Right lobe of liver (tissue), 6 donors: Measurements from ENCODE around the gene UBA5. TPM values are rescaled to one million over a fixed set of nuclear protein-coding genes. Genes with fewer than 3 reads are reported as not detected.

Source experiments
- ATAC-seq, 4 donors: fragments of 200-7000 bp; cut with Tn5 transposase; one replicate each; pipeline ENCODE4 v1.9.1; 2020; ENCODE audit warnings: mild to moderate bottlenecking in 4 of 4, moderate library complexity in 4 of 4
- DNase-seq, 3 donors: peaks; one replicate each; pipeline ENCODE4 v3.0.0-alpha.2; 2020
- H3K27ac ChIP-seq, 3 donors: fragments of 200-600 bp; one replicate each; pipeline ENCODE4 v1.8.0; 2022
- H3K27me3 ChIP-seq, 2 donors: fragments of 200-600 bp; one replicate each; pipeline ENCODE4 v1.8.0; 2022
- H3K36me3 ChIP-seq, 4 donors: fragments of 200-600 bp; sonication (generic) in 1 of 4; one replicate each; pipeline versions ENCODE4 v1.5.1 to v1.8.0; 2017 to 2022; ENCODE audit warnings: control low read depth in 1 of 4
- H3K4me1 ChIP-seq, 4 donors: fragments of 200-600 bp; sonication (generic) in 1 of 4; one replicate each; pipeline versions ENCODE4 v1.5.1 to v1.8.0; 2017 to 2022; ENCODE audit warnings: control low read depth in 1 of 4
- H3K4me3 ChIP-seq, 3 donors: fragments of 200-600 bp; one replicate each; pipeline ENCODE4 v1.8.0; 2022
- H3K9me3 ChIP-seq, 4 donors: fragments of 200-600 bp; sonication (generic) in 1 of 4; one replicate each; pipeline versions ENCODE4 v1.5.1 to v1.8.0; 2017 to 2022; ENCODE audit warnings: control low read depth in 1 of 4
- POLR2A ChIP-seq: fragments of 450-650 bp; IDR thresholded peaks from one replicate; pipeline ENCODE4 v1.6.1; 2017; ENCODE audit warnings: antibody characterized with exemption, mild to moderate bottlenecking
- WGBS: methylation state at CpG from one replicate; pipeline ENCODE4 v1.1.6; 2018; ENCODE audit warnings: low coverage, low lambda C conversion rate; ENCODE audit not compliant: insufficient coverage; ENCODE audit errors: missing lambda C conversion rate; 5-methylcytosine and 5-hydroxymethylcytosine counted together
- intact Hi-C, 2 donors: fragments of 100-400 bp; cut with DNase I; formaldehyde crosslinking; loops; one replicate each; pipeline versions ENCODE4 v1.11.2 to v1.14.1; 2022
- total RNA-seq, 6 experiments: library from RNA; depleted of rRNA in 2 of 6; stranded (reverse); fragments of >200 nt in 2 of 6; fragmentation: NEBNext Ultra II Directional in 3 of 6; extraction: Animal tissue kit (Norgen Biotek cat#: 25700) in 3 of 6; gene quantifications; one replicate each; pipeline versions ENCODE4 v1.1.0 to v1.2.4, GENCODE V29; 2016 to 2023
- TF ChIP-seq, protein P1 (sequence below), 4 donors: fragments of 200-600 bp in 3 of 4; fragments of 450-650 bp in 1 of 4; IDR thresholded peaks; one replicate each; pipeline versions ENCODE4 v1.5.1 to v1.8.0; 2016 to 2022; ENCODE audit warnings: antibody characterized with exemption in 4 of 4, mild to moderate bottlenecking in 2 of 4
- donor health status: DM: no; HTN: yes; CAD: no.
- donor health status: DM: no; HTN: no; CAD: no.
- donor health status: DM: no; HTN: no; CAD: no.
- donor health status: DM: no; HTN: yes; CAD: no.
- donor health status: DM: no; HTN: yes; CAD: no.

Gene UBA5
- total RNA-seq, 6 experiments from 2014 or later: 24.3 to 41.3 (median 27.5) TPM

DNA sequence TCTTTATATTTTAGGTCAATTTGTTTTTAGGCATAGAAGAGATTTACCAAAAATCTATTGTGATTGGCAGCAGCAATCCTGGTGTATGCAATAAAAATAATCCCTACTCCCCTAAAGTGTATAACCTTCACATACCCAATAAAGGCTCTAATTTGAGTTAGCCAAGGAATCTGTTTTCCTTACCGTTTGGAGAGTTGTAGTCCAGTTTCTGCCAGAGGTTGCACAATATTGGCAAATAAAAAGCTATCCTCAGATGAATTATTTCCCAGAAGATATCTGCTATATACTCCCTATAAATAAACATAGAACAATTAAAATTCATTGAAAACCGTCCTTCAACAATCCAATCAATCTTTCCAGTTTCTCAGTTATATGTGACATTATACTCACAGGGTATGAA is 32.0 kb upstream of the UBA5 start:
- ATAC-seq (peak in 3 of 4 donors; percentile 49 to 67 (median 62)), DNase-seq (no peak)
- Histone ChIP-seq H3K27ac (no peak overlapping the region), H3K4me3 (no peak overlapping the region), H3K36me3 (peaks cover 0 to 44% (median 29%) of the 10 kb centered on the region in 4 donors), H3K9me3 (no peaks in the 10 kb centered on the region), H3K27me3 (no peaks in the 10 kb centered on the region), H3K4me1 (no peaks in the 10 kb centered on the region)
- WGBS: 39% methylated on average over 2 of the region's 2 CpGs
- TF ChIP-seq, protein P1, sequence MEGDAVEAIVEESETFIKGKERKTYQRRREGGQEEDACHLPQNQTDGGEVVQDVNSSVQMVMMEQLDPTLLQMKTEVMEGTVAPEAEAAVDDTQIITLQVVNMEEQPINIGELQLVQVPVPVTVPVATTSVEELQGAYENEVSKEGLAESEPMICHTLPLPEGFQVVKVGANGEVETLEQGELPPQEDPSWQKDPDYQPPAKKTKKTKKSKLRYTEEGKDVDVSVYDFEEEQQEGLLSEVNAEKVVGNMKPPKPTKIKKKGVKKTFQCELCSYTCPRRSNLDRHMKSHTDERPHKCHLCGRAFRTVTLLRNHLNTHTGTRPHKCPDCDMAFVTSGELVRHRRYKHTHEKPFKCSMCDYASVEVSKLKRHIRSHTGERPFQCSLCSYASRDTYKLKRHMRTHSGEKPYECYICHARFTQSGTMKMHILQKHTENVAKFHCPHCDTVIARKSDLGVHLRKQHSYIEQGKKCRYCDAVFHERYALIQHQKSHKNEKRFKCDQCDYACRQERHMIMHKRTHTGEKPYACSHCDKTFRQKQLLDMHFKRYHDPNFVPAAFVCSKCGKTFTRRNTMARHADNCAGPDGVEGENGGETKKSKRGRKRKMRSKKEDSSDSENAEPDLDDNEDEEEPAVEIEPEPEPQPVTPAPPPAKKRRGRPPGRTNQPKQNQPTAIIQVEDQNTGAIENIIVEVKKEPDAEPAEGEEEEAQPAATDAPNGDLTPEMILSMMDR (IDR thresholded peaks at IDR 0.05): no peak
- TF ChIP-seq POLR2A: no peak
- intact Hi-C loops: no loop called here

DNA sequence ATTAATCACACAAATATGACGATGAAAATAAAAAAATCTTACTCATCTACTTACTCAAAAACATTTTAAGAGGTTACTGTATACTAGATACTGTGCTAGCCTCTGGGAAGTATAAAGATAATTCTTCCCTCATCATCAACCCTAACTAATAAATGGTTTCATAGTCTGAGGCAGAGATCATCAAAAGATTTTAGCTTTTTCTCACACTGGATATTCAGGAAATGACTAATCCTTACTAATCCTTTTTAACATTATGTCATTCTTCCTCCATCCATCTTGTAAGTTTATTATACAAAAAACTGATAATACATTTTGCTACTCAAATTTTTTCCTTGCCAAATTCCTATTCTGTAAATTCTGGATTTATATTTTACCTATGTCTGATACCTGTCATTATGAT is 30.2 kb upstream of the UBA5 start:
- H3K36me3 ChIP-seq: peaks cover 0 to 39% (median 29%) of the 10 kb centered on the region in 4 donors
- H3K4me1 ChIP-seq: no peaks in the 10 kb centered on the region
- H3K4me3 ChIP-seq: no peak overlapping the region
- H3K27ac ChIP-seq: no peak overlapping the region
- ATAC-seq: no peak
- no peaks in the 10 kb centered on the region for H3K27me3 ChIP-seq
- no peak for DNase-seq
- H3K9me3 ChIP-seq: no peaks in the 10 kb centered on the region
- TF ChIP-seq, protein P1 (IDR thresholded peaks at IDR 0.05): no peak
- no peak for TF ChIP-seq POLR2A
- 70% methylated on average over 1 of the region's 1 CpG for WGBS
- intact Hi-C loops: no loop called here

- ATAC-seq (no peak), DNase-seq (no peak)
- TF ChIP-seq, protein P1 (IDR thresholded peaks at IDR 0.05): no peak
- no peak for TF ChIP-seq POLR2A
- Histone ChIP-seq H3K27ac (no peak overlapping the region), H3K36me3 (peaks cover 0 to 35% (median 27%) of the 10 kb centered on the region in 4 donors), H3K27me3 (no peaks in the 10 kb centered on the region), H3K4me3 (no peak overlapping the region), H3K4me1 (no peaks in the 10 kb centered on the region), H3K9me3 (no peaks in the 10 kb centered on the region)
- intact Hi-C loops: no loop called here
- WGBS: 93% methylated on average over 7 of the region's 7 CpGs
These were observed 29.5 kb upstream of the UBA5 start for GRCh38 chr3:132630612-132631011.

DNA sequence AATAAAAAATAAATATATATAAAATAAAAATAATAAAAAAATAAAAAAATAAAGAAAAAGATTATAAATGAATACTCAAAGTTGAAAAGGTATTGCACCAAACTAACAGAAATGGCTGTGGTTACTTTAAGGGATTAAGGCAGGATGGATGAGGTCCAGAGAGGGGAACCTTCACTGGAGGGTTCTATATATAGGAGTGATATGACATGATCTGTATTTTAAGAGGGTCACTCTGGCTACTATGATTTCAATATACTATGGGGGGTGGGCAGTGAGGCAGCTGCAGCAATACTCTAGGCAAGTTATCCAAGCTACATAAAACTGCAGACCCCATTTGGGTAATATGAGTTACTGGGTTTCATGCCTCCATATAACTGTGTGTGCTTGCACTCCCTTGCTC is 25.1 kb upstream of the UBA5 start:
- Histone ChIP-seq H3K4me1 (peaks cover 0 to 2% (median 0%) of the 10 kb centered on the region in 4 donors), H3K27me3 (no peaks in the 10 kb centered on the region), H3K4me3 (no peak overlapping the region), H3K36me3 (peaks cover 0 to 40% (median 15%) of the 10 kb centered on the region in 4 donors), H3K9me3 (no peaks in the 10 kb centered on the region), H3K27ac (no peak overlapping the region)
- intact Hi-C loops: no loop called here
- DNase-seq: no peak
- ATAC-seq: no peak
- TF ChIP-seq POLR2A: no peak
- TF ChIP-seq, protein P1 (IDR thresholded peaks at IDR 0.05): no peak

GRCh38 chr3:132637590-132637989 is 22.5 kb upstream of the UBA5 start:
- intact Hi-C loops: no loop called here
- Histone ChIP-seq H3K9me3 (no peaks in the 10 kb centered on the region), H3K4me1 (peaks cover 0 to 2% (median 0%) of the 10 kb centered on the region in 4 donors), H3K4me3 (no peak overlapping the region), H3K27ac (no peak overlapping the region), H3K36me3 (peaks cover 0 to 52% (median 17%) of the 10 kb centered on the region in 4 donors), H3K27me3 (no peaks in the 10 kb centered on the region)
- TF ChIP-seq, protein P1 (IDR thresholded peaks at IDR 0.05): no peak
- no peak for TF ChIP-seq POLR2A
- ATAC-seq (peak in 1 of 4 donors; percentile 67), DNase-seq (no peak)
- 18% methylated on average over 1 of the region's 1 CpG for WGBS
